ENCODE results near the gene UBE2E2. TPM values are rescaled to one million over a fixed set of nuclear protein-coding genes. Genes with fewer than 3 reads are reported as not detected.

The UBE2E2 gene
- total RNA-seq, 2 experiments from 2014 or later, result 14.1 to 20.2 TPM

GRCh38 chr3:23219552-23219951 is 16.4 kb downstream of the UBE2E2 start:
- H3K27ac ChIP-seq (ENCODE audit: low read depth in 1 of 2, low read length in 2 of 2), result no peak overlapping the region
- peaks cover 13% of the 10 kb centered on the region for H3K4me1 Mint-ChIP-seq (ENCODE audit: low read depth)
- CTCF ChIA-PET, result no interaction called here

GRCh38 chr3:23221136-23221535 is 18.0 kb downstream of the UBE2E2 start:
- POLR2A ChIA-PET, result no interaction called here
- peaks cover 13% of the 10 kb centered on the region for H3K4me1 Mint-ChIP-seq (ENCODE audit: low read depth)
- H3K27me3 Mint-ChIP-seq, result no peaks in the 10 kb centered on the region
- intact Hi-C loops (cut with DNase I, micrococcal nuclease), result no loop called here
- H3K36me3 Mint-ChIP-seq (ENCODE audit: low read depth), result peaks cover 5% of the 10 kb centered on the region
- no peak overlapping the region for H3K27ac ChIP-seq (ENCODE audit: low read depth in 1 of 2, low read length in 2 of 2)
- CTCF ChIA-PET, result no interaction called here
- ATAC-seq (ENCODE audit: poor library complexity) (no peak), DNase-seq (peak in 2 of 14 experiments; percentile 19 to 27)
- no peaks in the 10 kb centered on the region for H3K27me3 ChIP-seq (ENCODE audit: control insufficient read depth in 1 of 2, insufficient read depth in 2 of 2, low read length in 2 of 2)
- TF ChIP-seq, protein P1, sequence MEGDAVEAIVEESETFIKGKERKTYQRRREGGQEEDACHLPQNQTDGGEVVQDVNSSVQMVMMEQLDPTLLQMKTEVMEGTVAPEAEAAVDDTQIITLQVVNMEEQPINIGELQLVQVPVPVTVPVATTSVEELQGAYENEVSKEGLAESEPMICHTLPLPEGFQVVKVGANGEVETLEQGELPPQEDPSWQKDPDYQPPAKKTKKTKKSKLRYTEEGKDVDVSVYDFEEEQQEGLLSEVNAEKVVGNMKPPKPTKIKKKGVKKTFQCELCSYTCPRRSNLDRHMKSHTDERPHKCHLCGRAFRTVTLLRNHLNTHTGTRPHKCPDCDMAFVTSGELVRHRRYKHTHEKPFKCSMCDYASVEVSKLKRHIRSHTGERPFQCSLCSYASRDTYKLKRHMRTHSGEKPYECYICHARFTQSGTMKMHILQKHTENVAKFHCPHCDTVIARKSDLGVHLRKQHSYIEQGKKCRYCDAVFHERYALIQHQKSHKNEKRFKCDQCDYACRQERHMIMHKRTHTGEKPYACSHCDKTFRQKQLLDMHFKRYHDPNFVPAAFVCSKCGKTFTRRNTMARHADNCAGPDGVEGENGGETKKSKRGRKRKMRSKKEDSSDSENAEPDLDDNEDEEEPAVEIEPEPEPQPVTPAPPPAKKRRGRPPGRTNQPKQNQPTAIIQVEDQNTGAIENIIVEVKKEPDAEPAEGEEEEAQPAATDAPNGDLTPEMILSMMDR (IDR thresholded peaks at IDR 0.05), result no peak
- H3K4me3 Mint-ChIP-seq, result no peak overlapping the region
- H3K27ac Mint-ChIP-seq, result no peak overlapping the region
- H3K9me3 ChIP-seq (ENCODE audit: control insufficient read depth in 1 of 2, insufficient read depth in 1 of 2, low read length in 2 of 2), result no peaks in the 10 kb centered on the region
- peaks cover 5% of the 10 kb centered on the region for H3K9me3 Mint-ChIP-seq
- no peaks in the 10 kb centered on the region for H3K36me3 ChIP-seq (ENCODE audit: insufficient read depth, low read length)
- H3K4me1 ChIP-seq (ENCODE audit: insufficient read depth, low read length), result no peaks in the 10 kb centered on the region
- H3K4me3 ChIP-seq (ENCODE audit: low read length), result no peak overlapping the region

More at GRCh38 chr3:23219552-23219951, 16.4 kb downstream of the UBE2E2 start:
- no peak overlapping the region for H3K4me3 ChIP-seq (ENCODE audit: low read length)
- no peaks in the 10 kb centered on the region for H3K9me3 ChIP-seq (ENCODE audit: control insufficient read depth in 1 of 2, insufficient read depth in 1 of 2, low read length in 2 of 2)
- Mint-ChIP-seq H3K27ac (no peak overlapping the region), H3K9me3 (peaks cover 5% of the 10 kb centered on the region), H3K4me3 (no peak overlapping the region), H3K27me3 (no peaks in the 10 kb centered on the region), H3K36me3 (ENCODE audit: low read depth) (peaks cover 5% of the 10 kb centered on the region)
- no peak for ATAC-seq (ENCODE audit: poor library complexity)
- H3K27me3 ChIP-seq (ENCODE audit: control insufficient read depth in 1 of 2, insufficient read depth in 2 of 2, low read length in 2 of 2), result no peaks in the 10 kb centered on the region
- TF ChIP-seq, protein P1 (IDR thresholded peaks at IDR 0.05), result no peak
- POLR2A ChIA-PET, result no interaction called here
- no peak for DNase-seq
- intact Hi-C loops (cut with DNase I, micrococcal nuclease), result no loop called here
- H3K36me3 ChIP-seq (ENCODE audit: insufficient read depth, low read length), result no peaks in the 10 kb centered on the region
- no peaks in the 10 kb centered on the region for H3K4me1 ChIP-seq (ENCODE audit: insufficient read depth, low read length)

DNA sequence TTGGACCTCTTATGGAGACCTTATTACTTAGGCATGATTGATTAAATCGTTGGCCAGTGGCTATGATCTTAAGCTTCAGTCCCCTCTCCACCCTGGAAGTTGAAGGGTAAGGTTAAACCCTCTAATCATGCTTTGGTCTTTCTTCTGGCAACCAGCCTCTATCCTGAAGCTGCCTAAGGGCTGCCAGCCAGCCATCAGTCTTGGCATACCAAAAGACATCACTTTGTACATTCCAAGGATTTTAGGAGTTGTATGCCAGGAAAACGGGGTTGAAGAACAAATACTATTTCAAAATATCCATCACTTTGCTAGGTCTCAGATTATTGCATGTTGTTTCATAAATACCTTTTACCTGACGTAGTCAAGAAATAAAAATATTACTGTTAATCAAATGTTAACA is 28.9 kb downstream of the UBE2E2 start:
- Mint-ChIP-seq H3K4me1 (ENCODE audit: low read depth) (peaks cover 10% of the 10 kb centered on the region), H3K36me3 (ENCODE audit: low read depth) (no peaks in the 10 kb centered on the region), H3K27me3 (no peaks in the 10 kb centered on the region), H3K27ac (no peak overlapping the region), H3K9me3 (no peaks in the 10 kb centered on the region), H3K4me3 (no peak overlapping the region)
- TF ChIP-seq, protein P1 (IDR thresholded peaks at IDR 0.05), result no peak
- intact Hi-C loops (cut with DNase I, micrococcal nuclease), result no loop called here
- CTCF ChIA-PET, result no interaction called here
- Histone ChIP-seq H3K4me1 (ENCODE audit: insufficient read depth, low read length) (no peaks in the 10 kb centered on the region), H3K27me3 (ENCODE audit: control insufficient read depth in 1 of 2, insufficient read depth in 2 of 2, low read length in 2 of 2) (no peaks in the 10 kb centered on the region), H3K27ac (ENCODE audit: low read depth in 1 of 2, low read length in 2 of 2) (no peak overlapping the region), H3K9me3 (ENCODE audit: control insufficient read depth in 1 of 2, insufficient read depth in 1 of 2, low read length in 2 of 2) (no peaks in the 10 kb centered on the region), H3K4me3 (ENCODE audit: low read length) (no peak overlapping the region), H3K36me3 (ENCODE audit: insufficient read depth, low read length) (no peaks in the 10 kb centered on the region)
- ATAC-seq (ENCODE audit: poor library complexity) (no peak), DNase-seq (no peak)
- POLR2A ChIA-PET, result no interaction called here

Data from CD4-positive, alpha-beta T cell (primary cell).